ENCODE data around the gene PRKAG2. TPM values are rescaled to one million over a fixed set of nuclear protein-coding genes. Genes with fewer than 3 reads are reported as not detected.

The PRKAG2 gene
- total RNA-seq, 1 experiment from 2014 or later, result 22.1 TPM

DNA sequence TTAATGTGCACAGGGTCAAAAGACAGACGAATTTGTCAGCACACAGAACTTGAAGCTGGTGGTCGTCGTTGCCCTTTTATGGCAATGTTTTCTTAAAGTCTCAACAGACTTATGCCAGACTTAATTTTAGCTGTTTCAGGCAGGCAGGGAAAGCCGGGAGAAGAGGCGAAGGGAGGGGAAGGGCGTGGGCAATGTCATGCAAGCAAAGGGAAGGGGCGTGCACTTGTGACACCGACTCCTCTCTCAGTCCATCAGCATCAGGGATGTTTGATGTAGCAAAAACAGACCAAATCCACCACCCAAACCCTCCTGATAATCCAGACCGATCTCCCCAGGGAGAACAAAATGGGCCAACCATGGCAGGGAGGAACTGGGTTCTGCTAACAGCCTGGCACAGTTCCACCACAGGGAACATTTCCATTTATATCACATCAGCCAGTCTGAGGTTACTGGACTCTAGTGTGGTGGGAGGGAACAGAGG, 239.1 kb downstream of the PRKAG2 start:
- no peak for DNase-seq (ENCODE audit: extremely low read depth, low read depth)

DNA sequence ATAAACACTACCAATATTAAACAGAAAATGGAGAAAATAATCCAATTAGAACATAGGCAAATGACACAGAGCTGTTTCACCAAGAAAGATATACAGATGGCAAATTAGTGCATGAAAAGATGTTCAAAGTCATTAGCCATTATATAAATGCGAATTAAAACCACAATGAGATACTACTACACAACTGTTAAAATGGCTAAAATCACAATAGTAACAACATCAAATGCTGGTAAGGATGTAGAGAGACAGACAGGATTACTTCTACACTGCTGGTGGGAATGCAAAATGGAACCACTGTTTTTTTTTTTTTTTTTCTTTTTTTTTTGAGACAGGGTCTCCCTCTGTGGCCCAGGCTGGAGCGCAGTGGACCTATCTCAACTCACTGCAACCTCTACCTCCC, 242.3 kb downstream of the PRKAG2 start:
- DNase-seq (ENCODE audit: extremely low read depth, low read depth), result no peak

DNA sequence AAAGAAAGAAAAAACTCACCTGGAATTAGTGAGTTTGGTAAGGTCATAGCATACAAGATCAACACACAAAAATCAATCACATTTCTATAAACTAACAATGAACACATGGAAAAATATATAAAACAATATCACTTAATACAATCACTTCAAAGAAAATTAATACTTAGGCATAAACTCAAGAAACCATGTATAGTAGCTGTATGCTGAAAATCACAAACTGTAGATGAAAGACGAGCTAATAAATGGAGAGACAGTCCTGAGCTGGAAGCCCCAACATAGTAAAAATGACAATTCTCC, 243.5 kb downstream of the PRKAG2 start:
- no peak for DNase-seq (ENCODE audit: extremely low read depth, low read depth)

DNA sequence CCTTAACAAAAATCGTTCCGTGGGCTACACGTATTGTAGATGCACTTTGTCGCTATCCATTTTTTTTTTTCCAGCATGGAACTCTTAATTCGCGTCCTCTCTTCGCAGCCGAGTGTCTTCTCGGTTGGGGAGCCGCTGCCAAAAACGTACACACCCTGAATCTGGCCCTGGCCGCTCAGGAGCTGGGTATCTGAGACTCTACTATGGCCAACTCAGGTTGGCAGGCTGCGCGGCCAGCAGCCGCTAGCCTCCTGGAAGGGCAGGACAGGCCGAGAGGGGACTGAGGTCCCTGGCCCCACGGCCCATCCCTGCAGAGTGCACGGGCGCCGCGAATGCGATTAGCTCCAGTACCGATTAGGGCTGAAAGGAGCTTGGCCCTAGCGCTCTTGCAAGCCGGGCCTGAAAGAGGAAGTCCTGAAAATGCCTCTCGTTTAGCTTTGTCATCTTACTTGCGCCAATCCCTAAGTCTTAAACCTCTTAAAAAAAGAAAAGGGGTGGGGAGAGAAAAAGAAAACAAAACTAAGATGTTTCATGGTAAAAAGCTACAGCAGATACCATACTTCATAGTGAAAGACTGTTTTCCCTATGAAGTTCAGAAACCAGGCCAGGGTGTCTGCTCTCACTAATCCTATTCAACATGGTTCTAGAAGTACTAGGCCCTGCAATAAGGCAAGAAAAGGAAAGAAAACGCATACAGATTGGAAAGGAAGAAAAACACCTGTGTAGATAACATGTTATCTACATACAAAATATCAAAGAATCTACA, 244.0 kb downstream of the PRKAG2 start:
- no peak for DNase-seq (ENCODE audit: extremely low read depth, low read depth)

DNA sequence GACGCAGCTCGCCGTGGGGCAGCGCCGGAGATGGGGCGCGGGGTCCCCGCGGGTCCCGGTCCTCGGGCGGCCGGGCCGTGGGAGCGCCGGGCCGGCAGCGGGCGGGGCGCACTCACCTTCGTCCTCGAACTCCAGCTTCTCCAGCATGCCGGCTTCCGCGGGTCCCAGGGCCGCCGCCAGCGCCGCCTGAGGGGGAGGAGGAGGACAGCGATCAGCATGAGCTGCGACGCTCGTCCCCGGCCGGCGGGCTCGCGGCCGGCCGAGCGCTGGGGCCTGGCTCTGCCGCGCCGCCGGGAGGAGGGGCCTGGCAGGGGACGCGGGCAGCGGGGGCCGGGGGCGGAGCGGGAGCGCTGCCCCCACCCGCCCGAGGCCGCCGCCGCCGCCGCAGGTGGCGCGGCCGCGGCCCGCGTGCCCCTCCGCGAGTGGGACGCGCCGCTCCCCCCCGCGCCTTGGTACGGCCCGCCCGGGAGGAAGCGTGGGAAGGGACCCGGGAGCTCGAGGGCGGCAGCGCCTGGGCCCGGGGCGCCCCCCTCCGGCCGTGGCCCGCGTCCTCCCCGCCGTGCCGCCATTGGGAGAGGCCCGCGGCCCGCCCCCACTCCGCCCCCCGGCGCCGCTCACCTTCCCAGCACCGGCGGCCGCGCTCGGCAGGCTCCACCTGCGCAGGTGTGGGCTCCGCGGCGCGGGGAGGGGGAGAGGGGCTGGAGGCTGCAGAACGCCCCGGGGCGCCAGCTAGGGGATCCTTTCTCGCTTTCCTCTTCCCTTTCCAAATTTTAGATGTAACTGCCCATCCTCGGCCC, 244.8 kb downstream of the PRKAG2 start:
- peak; percentile 62 for DNase-seq (ENCODE audit: extremely low read depth, low read depth)

DNA sequence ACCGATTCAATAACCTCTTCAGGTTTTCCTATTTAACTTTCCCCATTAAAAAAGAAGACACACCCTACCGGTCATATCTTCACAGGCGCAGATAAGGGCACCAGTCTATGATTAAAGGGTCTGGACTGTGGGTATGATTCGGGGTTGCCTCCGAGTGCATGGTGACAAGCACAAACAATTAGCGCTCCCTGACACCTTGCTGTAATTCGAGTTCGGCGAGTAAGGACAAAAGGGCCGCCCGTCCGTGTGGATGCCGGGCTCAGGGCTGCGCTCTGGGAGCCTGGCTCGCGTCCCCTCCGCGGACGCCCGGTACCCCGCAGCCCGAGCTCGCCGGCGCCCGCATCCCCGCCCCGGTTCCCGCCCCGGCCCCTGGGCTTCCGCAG, 245.4 kb downstream of the PRKAG2 start:
- DNase-seq (ENCODE audit: extremely low read depth, low read depth), result no peak

DNA sequence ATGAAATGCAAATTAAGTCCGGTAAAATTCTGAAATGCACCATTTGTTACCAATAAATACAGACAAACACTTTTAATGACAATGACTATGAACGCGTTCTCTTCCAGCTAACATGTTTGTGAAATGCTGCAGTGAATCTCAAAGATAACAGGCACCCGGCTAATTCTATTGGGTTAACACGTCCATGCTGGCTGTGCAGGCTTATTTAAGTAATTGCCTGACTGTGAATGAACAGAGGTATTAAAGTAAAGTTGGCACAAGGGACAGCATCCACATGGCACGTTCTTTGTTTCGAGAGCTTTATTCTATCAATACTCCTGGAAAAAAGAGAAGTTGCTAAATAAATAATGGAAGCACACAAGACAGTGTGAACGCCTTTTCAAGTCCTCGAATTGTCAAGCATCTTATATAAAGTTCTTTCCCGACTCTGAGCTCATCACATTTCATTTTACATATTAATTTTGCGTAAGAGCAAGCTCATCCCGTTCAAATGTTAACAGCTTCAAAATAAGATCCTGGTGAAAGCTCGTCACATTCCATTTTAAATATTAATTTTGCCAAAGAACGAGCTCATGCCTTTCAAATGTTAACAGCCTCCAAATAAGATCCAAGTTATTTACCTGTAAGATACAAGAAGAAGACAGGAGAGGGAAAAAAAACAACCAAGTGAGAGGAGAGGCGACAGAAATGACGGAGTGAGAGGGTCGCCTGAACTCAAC, 245.9 kb downstream of the PRKAG2 start:
- no peak for DNase-seq (ENCODE audit: extremely low read depth, low read depth)

DNA sequence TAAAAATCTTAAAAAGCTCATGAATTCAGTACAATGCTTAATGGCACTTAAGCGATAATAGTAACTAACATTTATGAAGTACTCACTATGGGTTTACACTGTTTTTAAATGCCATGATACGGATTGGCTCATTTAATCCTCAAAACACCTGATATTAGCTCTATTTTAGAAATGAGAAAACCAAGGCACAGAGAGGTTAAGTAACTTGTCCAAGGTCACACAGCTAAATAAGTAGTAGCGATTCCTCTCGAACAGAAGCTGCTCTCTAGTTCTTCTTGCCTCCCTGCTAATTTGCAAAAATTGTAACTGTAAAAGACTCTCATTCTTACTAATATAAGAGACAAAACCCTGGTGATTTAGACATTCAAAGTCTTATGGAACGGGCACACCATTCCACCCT, 246.6 kb downstream of the PRKAG2 start:
- DNase-seq (ENCODE audit: extremely low read depth, low read depth), result no peak

DNA sequence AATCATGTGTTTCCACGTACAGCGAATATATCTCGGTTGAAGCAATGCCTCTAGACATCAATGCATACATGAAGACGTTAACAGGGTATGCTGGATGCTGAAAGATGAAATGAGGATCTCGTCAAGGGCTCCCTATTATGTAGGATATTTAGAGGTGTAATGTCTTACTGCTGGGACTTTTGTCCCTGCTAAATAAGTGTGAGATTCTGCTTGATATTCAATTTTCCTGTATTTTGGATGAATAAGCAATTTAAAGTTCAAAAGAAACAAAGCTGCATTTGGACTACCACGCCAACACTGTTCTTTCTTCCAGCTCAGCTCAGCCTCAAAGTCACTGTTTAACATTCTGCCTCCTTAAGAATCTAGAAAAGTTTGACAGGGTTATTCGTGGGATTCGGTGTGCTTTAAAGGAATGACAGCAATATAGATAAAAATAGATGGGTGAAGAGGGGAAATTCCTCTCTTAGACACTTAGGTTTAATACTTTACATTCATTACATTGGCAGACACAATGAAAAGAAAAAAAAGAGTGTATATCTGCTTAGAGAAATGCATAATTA, 247.1 kb downstream of the PRKAG2 start:
- DNase-seq (ENCODE audit: extremely low read depth, low read depth), result no peak

DNA sequence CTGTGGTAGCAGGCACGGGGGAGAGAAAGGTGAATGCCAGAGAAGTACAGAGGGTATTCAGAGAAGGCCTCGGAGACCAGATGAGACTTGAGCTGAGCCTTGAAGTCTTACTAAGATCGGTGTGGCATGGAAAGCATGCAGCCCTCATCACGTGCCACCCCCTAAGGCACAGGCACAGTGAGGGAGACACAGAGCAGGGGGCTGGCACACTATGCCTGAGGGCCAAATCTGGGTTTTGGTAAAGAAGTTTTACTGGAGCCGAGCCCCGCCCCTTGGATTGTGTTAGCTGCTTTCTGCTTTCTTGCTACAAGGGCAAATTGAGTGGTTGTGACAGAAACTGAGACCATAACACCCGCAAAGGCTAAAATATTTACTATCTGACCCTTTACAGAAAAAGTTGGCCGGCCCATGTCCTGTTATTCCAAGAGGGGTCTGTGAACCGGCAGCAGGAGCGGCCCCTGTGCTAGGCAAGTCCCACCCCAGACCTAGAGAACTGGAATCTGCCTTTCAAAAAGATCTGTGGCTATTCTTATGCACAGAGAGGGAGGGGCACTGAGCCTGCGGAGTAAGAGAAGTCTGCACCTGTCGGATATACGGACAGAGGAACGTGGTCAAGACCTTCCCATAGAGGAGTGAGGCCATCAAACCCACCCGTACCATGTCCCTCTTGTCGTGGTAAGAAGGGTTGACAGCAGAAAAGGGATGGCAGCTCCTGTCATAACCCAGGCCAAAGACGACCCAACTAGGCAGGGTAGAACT, 247.9 kb downstream of the PRKAG2 start:
- no peak for DNase-seq (ENCODE audit: extremely low read depth, low read depth)

DNA sequence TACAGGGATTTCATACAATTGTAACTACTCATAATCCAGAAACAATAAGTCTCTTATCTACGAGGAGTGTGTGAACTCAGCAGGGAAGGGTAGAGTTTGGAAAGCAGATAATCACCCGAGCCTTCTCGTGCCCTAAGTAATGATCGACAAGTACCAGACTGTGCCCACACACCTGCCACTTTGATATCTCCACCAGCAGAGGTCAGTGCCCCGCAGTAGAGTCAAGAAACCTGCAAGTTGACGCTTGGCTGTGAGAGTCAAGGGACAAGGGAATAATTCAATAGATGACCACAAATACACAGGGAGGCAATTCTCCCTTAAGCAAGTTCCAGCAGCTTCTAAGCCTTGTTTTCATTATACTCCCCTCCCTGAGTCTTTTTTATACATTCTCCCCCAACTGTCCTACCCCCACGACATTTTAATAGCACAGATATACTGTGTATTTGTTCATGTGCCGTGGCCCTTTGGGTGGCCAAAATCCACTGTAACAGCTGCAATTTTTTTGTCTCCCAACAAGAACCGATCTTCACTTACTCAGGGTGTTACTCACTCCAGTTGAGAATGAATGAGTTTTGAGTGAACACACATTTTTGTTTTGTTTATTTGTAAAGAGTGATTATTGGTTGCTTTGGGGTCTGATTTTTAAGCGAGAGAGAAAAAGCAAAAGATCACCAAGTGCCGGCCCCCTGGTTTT, 250.3 kb downstream of the PRKAG2 start:
- DNase-seq (ENCODE audit: extremely low read depth, low read depth), result peak; percentile 46

DNA sequence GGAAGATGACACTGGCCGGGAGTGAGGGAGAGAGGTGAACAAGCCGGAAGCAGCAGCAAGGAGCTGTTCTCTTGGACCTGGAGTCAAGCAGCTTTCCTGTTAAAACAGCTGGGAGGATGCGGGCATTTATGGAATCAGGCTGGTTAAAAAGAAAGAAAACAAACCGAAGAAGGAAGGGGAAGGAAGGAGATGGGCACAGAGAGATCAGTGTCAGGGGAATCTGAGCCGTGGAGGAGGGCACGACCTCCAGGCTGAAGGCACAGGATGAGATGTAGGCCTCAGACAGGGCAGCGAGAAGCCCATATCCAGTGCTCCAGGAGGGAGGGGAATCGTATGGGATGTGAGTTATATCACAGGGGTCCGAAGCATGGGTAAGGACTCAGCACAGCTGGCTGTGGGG, 251.3 kb downstream of the PRKAG2 start:
- no peak for DNase-seq (ENCODE audit: extremely low read depth, low read depth)

DNA sequence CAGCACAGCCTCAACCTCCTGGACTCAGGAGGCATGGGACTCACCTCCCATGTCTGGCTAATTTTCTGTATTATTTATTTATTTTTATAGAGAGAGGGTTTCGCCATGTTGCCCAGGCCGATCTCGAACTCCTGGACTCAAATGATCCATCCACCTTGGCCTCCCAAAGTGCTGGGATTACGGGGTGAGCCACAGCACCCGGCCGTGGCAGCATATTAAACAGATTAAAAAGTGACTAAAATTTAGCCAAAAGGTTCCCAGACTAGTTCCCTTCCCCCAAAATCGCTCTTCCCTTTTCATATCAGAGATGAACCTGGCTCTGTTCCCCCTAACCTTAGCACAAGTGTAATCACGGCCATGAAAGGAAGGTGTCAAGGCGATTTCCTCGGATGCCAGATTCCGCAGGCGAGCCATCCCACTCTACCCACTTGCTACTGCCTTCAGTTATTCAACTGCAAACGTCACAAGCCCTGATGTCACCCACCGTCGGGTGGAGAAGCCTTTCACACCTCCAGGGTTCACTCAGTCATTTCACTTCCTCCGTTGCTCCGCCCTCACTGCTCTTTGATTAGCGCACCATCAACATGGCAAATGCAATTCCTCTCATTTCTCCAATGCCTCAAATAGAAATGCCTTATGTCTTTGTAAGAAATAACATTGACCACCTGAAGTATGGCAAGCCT, 252.5 kb downstream of the PRKAG2 start:
- DNase-seq (ENCODE audit: extremely low read depth, low read depth), result no peak

DNA sequence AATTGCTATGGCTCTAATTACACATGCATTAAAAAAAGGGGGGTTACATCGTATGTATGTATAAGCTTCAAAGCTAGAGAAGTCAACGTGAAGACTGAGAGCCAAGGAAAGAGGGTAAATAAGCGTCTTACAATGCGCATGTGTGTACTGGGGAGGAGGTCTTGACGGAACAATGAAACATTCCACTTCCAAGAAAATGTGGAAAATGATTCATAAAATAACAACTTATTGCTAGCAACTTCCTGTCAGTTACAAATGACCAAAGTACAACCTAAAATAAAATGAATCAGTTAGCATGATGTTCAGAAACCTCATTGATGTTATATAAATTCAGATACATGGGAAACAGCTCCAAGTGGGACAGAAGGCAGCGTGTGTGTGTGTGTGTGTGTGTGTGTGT, 253.1 kb downstream of the PRKAG2 start:
- DNase-seq (ENCODE audit: extremely low read depth, low read depth), result no peak

DNA sequence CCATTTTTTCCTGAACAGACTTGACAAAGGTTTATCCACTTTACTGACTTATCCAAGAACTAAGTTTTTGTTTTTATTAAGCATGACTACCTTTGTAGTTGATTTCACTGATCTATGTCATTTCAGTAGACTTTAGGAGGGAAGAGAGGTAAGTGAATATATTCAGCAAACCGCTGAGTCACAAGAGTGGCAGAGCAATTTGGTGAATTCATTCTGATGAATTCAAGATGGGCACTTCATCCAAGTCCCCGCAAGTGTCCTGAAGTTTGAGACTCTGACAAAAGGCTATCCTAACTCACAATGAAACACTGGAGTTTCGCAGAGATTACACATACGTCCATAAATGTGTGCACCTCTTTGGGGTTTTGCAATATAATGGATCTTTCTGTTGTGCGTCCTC, 255.0 kb downstream of the PRKAG2 start:
- no peak for DNase-seq (ENCODE audit: extremely low read depth, low read depth)

DNA sequence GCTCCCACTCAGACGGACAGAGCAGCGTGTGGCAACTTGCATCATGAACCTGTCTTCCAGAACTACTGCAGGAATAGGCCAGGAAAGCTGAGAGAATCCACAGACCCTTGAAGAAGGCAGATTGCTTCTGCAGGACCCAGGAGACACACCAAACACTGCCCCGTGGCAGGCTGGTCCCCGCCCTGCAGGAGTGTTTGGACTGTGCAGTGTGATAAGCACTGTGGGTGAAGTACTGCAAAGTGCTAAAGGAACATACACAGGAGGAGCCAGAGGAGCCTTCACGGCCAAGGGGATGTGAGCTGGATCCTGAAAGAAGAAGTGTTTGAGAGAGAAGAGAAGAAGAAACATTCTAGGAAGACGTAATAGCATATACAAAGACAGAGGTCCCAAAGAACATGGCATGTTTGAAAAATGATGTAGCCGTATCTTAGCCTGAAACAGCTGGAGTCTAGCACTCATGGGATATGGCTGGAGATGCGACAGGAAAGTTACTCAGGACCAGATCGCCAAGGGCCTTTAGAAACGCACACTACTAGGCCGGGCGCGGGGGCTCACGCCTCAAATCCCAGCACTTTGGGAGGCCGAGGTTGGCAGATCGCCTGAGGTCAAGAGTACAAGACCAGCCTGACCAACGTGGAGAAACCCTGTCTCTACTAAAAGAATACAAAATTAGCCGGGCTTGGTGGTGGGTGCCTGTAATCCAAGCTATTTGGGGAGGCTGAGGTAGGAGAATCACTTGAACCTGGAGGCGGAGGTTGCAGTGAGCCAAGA, 260.3 kb downstream of the PRKAG2 start:
- DNase-seq (ENCODE audit: extremely low read depth, low read depth), result no peak

DNA sequence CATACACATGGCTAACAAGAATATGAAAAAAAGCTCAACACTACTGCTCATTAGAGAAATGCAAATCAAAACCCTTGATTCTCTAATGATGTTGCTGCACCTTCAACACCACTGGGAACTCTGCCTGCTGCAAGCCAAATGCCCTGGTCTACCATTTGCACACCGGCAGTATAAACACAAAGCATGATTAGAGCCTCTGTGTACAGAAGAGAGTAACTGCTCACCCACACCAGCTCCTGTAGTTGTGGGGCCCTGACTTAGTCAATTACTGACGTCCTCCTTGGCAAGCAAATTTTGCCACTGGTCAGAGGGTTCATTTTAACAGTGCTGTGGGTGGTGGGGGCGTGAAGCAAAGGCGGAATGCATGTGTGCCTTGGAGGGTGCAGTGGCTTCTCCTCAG, 261.1 kb downstream of the PRKAG2 start:
- no peak for DNase-seq (ENCODE audit: extremely low read depth, low read depth)

DNA sequence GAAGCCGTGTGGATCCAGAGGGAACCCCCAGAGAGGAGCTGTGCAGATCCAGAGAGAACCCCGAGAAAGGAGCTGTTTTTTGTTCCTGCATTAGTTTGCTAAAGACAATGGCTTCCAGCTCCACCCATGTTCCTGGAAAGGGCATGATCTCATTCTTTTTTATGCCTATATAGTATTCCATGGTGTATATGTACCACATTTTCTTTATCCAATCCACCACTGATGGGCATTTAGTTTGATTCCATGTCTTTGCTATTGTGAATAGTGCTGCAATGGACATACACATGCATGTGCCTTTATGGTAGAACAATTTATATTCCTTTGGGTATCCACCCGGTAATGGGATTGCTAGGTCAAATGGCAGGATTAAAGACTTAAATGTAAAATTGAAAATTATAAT, 261.9 kb downstream of the PRKAG2 start:
- no peak for DNase-seq (ENCODE audit: extremely low read depth, low read depth)

DNA sequence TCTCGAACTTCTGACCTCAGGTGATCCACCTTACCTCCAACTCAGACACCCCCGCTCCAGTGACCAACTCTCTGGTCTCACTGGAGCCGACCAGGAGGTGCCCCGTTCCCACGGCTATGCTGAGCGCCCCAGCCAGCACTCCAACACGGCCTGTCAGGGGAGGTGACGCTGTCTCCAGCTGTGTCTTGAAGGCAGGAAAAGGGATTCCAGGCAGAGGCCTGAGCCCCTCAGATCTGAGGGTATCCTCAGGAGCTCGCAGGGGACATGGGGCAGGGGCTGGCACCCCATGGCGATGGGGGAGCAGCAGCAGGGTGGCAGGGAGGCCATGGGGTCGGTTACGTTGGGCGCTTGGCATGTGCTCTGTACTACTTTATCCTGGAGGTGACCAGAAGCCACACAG, 262.9 kb downstream of the PRKAG2 start:
- DNase-seq (ENCODE audit: extremely low read depth, low read depth), result no peak
